Body of pancreas (tissue), 4 donors: Measurements from ENCODE around the gene OGFOD2. TPM values are rescaled to one million over a fixed set of nuclear protein-coding genes. Genes with fewer than 3 reads are reported as not detected.
"Not testable (repeated sequence)": the region's sequence is repeated elsewhere in the genome, so short reads cannot be mapped to it uniquely, and the experiment has no call there.

Experiments used
- ATAC-seq: fragments of 150-250 bp; one replicate; pipeline ENCODE4 v1.9.1; 2016
- DNase-seq, 4 donors: peaks; one replicate each; pipeline ENCODE4 v3.0.0-alpha.2; 2019
- H3K27ac ChIP-seq, 4 donors: fragments of 200-600 bp; sonication (generic); 1 replicate in 3 of 4; 2 replicates in 1 of 4; pipeline versions ENCODE4 v1.5.1 to v1.6.1; 2016 to 2019; ENCODE audit warnings: mild to moderate bottlenecking in 1 of 4, mixed read lengths in 1 of 4, moderate library complexity in 1 of 4
- H3K27me3 ChIP-seq, 2 donors: fragments of 200-600 bp; sonication (generic); one replicate each; pipeline ENCODE4 v1.6.0; 2016; ENCODE audit warnings: mild to moderate bottlenecking in 1 of 2
- H3K36me3 ChIP-seq, 2 donors: fragments of 200-600 bp; sonication (generic); replicated peaks in 1 of 2; 2 replicates each; pipeline ENCODE4 v1.5.1; 2016; ENCODE audit warnings: low read depth in 2 of 2; ENCODE audit not compliant: insufficient read depth in 1 of 2
- H3K4me1 ChIP-seq: fragments of 200-600 bp; sonication (generic); one replicate; pipeline ENCODE4 v1.6.0; 2016
- H3K4me3 ChIP-seq, 2 donors: fragments of 200-600 bp; sonication (generic); 1 replicate in 1 of 2; 2 replicates in 1 of 2; pipeline ENCODE4 v1.5.1; 2016 to 2019
- H3K9me3 ChIP-seq, 3 donors: fragments of 200-600 bp; sonication (generic); 1 replicate in 2 of 3; 2 replicates in 1 of 3; pipeline ENCODE4 v1.5.1; 2016
- POLR2A ChIP-seq, 3 donors: fragments of 450-650 bp; IDR thresholded peaks; one replicate each; pipeline ENCODE4 v1.6.1; 2016; ENCODE audit warnings: antibody characterized with exemption in 3 of 3, mild to moderate bottlenecking in 2 of 3
- WGBS, 2 donors: methylation state at CpG; one replicate each; pipeline ENCODE4 v1.1.5; 2017; 5-methylcytosine and 5-hydroxymethylcytosine counted together
- intact Hi-C: fragments of 100-400 bp; cut with DNase I; formaldehyde crosslinking; loops from one replicate; pipeline ENCODE4 v1.15.1; 2023
- total RNA-seq, 2 donors: library from RNA; depleted of rRNA; stranded (reverse); fragments of >200 nt; gene quantifications; one replicate each; pipeline ENCODE4 v1.1.0, GENCODE V29; 2016
- TF ChIP-seq, protein P1 (sequence below), 7 experiments: fragments of 450-650 bp in 4 of 7; fragments of 200-600 bp in 3 of 7; sonication (generic) in 3 of 7; IDR thresholded peaks; one replicate each; pipeline ENCODE4 v1.5.1; 2016 to 2019; ENCODE audit warnings: antibody characterized with exemption in 7 of 7

The OGFOD2 gene
- total RNA-seq, 2 donors from 2014 or later, result 8.6 to 25.4 TPM

DNA sequence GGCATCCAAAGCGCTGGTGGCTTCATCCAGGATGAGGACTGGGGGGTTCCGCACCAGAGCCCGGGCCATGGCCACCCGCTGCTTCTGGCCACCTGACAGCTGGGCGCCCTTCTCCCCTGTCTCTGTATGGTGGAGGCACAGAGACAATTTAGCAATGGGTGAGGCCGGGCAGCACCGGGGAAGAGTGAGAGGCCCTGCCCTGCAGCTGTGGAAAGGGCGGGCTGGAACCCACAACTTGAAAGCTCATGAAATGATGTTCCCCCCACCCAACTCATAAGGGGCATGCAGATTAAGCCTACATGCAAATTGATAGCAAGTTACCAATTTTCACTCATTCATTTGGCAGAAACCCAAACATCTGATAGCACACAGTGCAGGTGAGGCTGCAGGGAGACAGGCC, 42.8 kb upstream of the OGFOD2 start:
- Histone ChIP-seq H3K4me3 (no peak overlapping the region), H3K9me3 (no peaks in the 10 kb centered on the region), H3K27me3 (no peaks in the 10 kb centered on the region), H3K36me3 (no peaks in the 10 kb centered on the region), H3K4me1 (no peaks in the 10 kb centered on the region), H3K27ac (no peak overlapping the region)
- 90 to 94% methylated on average over 2 to 8 of the region's 8 CpGs for WGBS, 2 donors
- ATAC-seq, result no peak
- no peak for DNase-seq
- intact Hi-C loops, result no loop called here
- TF ChIP-seq POLR2A (IDR thresholded peaks at IDR 0.05), result no peak
- TF ChIP-seq, protein P1, sequence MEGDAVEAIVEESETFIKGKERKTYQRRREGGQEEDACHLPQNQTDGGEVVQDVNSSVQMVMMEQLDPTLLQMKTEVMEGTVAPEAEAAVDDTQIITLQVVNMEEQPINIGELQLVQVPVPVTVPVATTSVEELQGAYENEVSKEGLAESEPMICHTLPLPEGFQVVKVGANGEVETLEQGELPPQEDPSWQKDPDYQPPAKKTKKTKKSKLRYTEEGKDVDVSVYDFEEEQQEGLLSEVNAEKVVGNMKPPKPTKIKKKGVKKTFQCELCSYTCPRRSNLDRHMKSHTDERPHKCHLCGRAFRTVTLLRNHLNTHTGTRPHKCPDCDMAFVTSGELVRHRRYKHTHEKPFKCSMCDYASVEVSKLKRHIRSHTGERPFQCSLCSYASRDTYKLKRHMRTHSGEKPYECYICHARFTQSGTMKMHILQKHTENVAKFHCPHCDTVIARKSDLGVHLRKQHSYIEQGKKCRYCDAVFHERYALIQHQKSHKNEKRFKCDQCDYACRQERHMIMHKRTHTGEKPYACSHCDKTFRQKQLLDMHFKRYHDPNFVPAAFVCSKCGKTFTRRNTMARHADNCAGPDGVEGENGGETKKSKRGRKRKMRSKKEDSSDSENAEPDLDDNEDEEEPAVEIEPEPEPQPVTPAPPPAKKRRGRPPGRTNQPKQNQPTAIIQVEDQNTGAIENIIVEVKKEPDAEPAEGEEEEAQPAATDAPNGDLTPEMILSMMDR (IDR thresholded peaks at IDR 0.05), result no peak

DNA sequence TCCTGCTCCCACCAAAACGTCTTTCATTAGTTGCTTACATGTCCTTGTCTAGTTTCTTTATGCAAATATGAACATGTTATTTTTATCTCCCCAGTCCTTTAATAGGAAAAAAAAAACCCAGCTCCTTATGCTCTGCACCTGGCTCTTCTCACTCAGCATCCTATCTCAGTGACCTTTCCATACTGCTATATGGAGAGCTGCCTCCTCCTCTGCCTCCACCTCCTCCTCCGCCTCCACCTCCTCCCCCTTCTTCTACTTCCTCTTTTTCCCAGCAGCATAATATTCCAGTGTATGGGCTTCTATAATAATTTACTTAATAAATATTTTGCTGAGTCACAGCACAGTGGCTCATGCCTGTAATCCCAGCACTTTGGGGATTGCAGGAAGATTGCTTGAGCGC, 40.3 kb upstream of the OGFOD2 start:
- WGBS, 2 donors, result 62 to 66% methylated on average over 3 of the region's 3 CpGs
- no peaks in the 10 kb centered on the region for H3K36me3 ChIP-seq
- intact Hi-C loops, result no loop called here
- no peaks in the 10 kb centered on the region for H3K27me3 ChIP-seq
- no peak overlapping the region for H3K4me3 ChIP-seq
- DNase-seq (no peak), ATAC-seq (no peak)
- TF ChIP-seq POLR2A (IDR thresholded peaks at IDR 0.05), result no peak
- TF ChIP-seq, protein P1 (IDR thresholded peaks at IDR 0.05), result no peak
- H3K27ac ChIP-seq, result no peak overlapping the region
- H3K4me1 ChIP-seq, result no peaks in the 10 kb centered on the region
- no peaks in the 10 kb centered on the region for H3K9me3 ChIP-seq

DNA sequence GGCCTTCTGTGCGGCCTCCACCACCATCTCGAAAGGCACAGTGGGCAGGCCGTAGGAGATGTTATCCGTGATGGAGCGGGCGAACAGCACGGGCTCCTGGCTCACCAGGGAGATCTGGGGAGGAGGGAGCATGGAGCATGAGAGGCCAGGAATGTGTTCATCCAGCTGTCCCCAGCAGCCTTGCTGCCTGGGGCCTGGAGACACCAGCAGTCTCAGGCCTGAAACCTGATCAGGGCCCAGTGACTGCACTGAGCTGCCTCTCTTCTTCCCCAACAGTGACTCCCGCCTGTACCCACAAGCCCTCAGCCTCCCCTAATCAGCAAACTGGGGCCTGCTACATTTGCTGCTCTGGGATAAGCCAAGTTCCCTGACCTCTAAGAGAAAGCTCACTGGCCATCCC, 39.7 kb upstream of the OGFOD2 start:
- TF ChIP-seq, protein P1 (IDR thresholded peaks at IDR 0.05), result no peak
- TF ChIP-seq POLR2A (IDR thresholded peaks at IDR 0.05), result no peak
- Histone ChIP-seq H3K27ac (no peak overlapping the region), H3K4me3 (no peak overlapping the region), H3K27me3 (no peaks in the 10 kb centered on the region), H3K36me3 (no peaks in the 10 kb centered on the region), H3K9me3 (no peaks in the 10 kb centered on the region), H3K4me1 (no peaks in the 10 kb centered on the region)
- 89 to 94% methylated on average over 8 of the region's 8 CpGs for WGBS, 2 donors
- intact Hi-C loops, result no loop called here
- ATAC-seq (no peak), DNase-seq (no peak)

DNA sequence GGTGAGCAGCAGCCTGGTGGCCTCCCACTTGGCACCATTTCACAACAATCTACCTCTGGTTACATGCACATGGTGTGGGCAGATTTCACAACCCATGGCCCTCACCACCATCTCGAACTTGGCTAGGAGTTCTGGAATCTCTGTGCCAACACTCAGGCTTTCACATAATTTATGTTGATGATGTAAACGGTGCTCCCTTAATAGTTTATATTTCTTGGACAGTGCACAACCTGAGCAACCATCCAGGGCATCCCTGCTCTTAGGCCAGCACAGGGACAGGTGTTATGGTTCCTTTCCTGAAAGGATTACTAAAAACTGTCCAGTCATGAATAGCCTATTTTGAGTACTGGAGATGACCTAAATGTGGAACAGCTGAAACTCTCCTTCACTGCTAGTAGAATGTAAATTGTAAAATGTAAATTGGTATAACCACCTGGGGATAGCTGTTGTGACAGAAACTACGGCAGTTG, 37.4 kb upstream of the OGFOD2 start:
- ATAC-seq, result no peak
- Histone ChIP-seq H3K4me1 (no peaks in the 10 kb centered on the region), H3K27me3 (no peaks in the 10 kb centered on the region), H3K9me3 (no peaks in the 10 kb centered on the region), H3K27ac (no peak overlapping the region), H3K36me3 (no peaks in the 10 kb centered on the region), H3K4me3 (no peak overlapping the region)
- intact Hi-C loops, result no loop called here
- TF ChIP-seq POLR2A (IDR thresholded peaks at IDR 0.05), result no peak
- TF ChIP-seq, protein P1 (IDR thresholded peaks at IDR 0.05), result no peak
- 63 to 66% methylated on average over 3 of the region's 3 CpGs for WGBS, 2 donors
- DNase-seq, result no peak

DNA sequence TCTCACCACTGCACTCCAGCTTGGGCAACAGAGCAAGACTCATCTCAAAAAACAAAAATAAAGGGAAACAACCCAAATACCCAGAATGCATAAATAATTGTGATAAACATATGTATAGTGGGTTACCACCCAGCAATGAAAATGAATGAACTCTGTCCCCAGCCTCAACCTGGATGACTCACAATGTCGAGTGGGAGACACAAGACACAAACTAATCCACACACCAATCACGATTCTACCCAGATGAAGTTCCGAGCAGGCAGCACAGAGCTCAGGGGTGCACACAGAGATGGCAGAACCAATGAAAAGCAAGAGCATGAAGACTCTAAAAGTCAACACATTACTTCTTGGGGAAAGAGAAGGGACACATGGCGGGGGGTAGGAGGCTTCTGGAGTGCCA, 35.9 kb upstream of the OGFOD2 start:
- DNase-seq (no peak), ATAC-seq (no peak)
- Histone ChIP-seq H3K4me1 (no peaks in the 10 kb centered on the region), H3K4me3 (no peak overlapping the region), H3K36me3 (no peaks in the 10 kb centered on the region), H3K27me3 (no peaks in the 10 kb centered on the region), H3K27ac (no peak overlapping the region), H3K9me3 (no peaks in the 10 kb centered on the region)
- intact Hi-C loops, result no loop called here
- no peak for TF ChIP-seq POLR2A (IDR thresholded peaks at IDR 0.05)
- TF ChIP-seq, protein P1 (IDR thresholded peaks at IDR 0.05), result no peak
- 91 to 98% methylated on average over 4 of the region's 4 CpGs for WGBS, 2 donors

DNA sequence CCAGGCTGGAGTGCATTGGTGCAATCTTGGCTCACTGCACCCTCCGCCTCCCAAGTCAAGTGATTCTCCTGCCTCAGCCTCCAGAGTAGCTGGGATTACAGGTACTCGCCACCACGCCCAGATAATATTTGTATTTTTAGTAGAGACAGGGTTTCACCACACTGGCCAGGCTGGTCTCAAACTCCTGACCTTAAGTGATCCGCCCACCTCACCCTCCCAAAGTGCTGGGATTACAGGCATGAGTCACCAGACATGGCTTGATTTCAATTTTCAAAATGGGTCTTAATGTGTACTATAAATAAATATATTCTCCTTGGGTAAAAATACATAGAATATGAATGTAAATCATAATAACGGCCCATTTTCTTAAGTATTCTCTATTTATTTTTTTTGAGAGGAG, 33.7 kb upstream of the OGFOD2 start:
- H3K4me3 ChIP-seq, H3K27me3 ChIP-seq, ATAC-seq, DNase-seq, H3K9me3 ChIP-seq, H3K27ac ChIP-seq, H3K36me3 ChIP-seq: not testable (repeated sequence)
- intact Hi-C loops, result loop anchor here (10.0 kb wide), 1 partner anchor 307 kb away; no protein-coding TSS in a partner anchor
- WGBS, 2 donors, result 88% methylated on average over 5 of the region's 5 CpGs
- peaks cover 13% of the 10 kb centered on the region for H3K4me1 ChIP-seq
